SHP77 (cell line): ENCODE data around the gene CMC2.

Experiments used
- DNase-seq, 2 experiments: peaks; one replicate each; lab custom pipeline; 2025; lab: John Stamatoyannopoulos, UW

CMC2 gene

DNA sequence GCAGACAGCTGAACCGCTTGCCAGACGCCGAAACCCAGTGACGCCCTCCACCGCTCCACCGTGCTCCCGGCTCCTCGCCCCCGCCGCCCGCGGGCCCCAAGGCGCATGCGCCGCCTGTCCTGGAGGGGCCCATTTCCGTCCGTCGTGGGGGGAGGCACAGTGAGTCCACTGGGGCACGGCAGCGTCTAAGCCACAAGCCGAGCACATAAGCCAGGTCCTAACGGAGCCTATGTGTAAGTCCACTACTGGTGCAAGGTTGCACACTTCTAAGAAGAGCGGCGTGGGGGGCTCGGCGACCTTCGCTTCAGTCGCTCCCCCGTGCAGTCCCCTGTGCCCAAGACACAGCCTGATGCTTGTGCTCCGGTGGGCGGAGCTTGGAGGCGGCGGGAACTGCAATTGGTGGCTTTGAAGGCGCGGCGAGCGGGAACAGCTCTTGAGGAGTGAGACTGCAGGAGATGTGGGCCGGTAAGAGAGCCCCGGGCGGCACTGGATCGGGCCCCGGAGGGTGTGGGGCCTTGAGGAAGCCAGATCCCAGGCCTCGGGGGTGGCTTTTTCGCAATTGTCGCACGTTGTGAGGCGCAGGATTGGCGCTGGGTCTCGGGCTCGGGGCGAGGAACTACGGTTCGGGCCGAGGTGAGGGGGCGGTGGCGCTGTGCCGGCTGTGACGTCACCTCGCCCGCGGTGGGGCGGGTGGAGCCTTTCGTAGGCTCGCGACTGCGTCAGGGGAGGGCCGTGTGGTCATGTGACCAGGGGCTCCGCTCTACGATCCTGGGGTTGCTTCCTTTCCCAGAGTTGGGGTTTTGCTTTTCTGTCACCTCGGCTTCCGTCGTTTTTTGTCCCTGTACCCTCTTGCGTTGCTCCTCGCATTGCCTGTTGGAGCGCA is at the start of gene CMC2, which contains the start of gene CENPN:
Gene CMC2 (minus strand): TSS at position 73 of the 883 bp plus-strand sequence. CDS start 9,491 bp downstream, outside the sequence.
Gene CENPN (plus strand): TSS at position 402 of the 883 bp plus-strand sequence. CDS start 4,726 bp downstream, outside the sequence.
- peak; percentile 98 to 99 for DNase-seq

DNA sequence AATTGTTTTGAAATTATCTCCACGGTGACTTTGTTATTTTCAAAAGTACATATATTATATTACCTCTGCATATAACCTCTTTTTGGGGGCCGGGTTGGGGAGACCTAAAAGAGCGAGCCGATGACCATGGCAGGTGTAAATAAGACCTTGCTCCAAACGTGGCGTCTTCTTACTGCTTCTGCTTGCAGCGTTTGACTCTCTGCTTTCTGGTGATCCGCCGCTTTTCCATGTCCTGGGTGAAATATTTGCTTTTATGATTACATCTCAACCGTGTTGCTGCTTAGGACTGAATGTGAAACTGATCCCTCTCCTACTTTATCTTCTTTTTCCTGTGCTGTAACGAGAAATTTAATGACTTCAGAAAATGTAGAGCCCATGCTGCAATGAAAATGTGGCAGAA is 47.1 kb upstream of the CMC2 start:
- DNase-seq, result no peak

DNA sequence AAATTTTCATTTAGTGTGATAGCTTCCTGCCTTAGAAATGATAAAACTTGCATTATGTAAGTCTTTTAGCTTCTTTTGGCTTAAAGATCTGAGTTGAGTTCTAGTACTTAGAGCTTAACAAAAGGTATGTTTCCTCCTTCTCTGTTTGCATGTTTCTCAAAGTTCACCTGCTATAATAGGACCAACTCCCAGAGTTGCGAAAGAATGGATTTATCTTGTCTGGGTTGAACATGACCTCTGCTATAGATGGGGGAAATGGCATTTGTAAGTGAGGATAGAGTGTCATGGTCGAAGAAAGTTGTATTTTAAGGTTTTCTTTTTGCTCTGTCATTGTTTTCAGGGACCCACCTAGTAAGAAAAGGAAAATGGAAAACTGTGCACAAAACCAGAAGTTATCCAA is 36.1 kb upstream of the CMC2 start:
- no peak for DNase-seq

DNA sequence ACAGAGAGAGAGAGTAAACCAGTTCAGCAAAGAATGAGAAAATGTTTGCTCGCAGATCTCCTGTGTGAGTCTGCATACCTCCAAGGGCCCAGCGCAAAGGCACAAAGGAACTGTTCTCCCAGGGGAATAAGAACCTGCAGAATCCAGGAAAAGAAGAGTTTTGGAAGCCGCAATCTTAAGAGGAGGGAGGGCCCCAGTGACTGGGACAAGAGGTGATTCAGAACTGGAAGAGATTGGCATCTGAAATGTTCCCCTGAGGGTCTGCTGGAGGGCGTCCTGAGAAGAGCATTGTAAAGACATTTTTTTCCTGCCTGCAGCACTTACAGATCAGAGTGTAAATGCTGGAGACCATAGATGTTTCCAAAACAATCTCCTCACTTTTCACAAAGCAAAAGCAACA is 35.0 kb upstream of the CMC2 start:
- DNase-seq, result no peak

DNA sequence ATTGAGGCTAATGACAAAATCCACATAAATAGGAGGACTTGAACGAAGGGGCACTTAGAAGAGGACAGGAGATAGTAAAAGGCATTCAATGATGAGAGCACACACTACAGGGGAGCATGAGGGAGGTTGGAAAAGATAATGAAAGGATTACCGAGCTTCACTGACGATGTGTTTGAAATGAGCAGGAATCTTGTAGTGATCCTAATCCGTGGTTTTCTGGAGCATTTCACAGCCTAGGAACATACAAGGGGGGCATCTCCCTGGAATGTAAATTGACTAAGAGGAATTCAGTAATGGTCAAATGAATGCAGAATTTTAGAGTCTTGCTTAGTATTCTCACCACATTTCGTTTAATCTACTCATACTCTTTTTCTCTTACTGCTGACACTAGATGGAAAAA is 34.2 kb upstream of the CMC2 start:
- no peak for DNase-seq

DNA sequence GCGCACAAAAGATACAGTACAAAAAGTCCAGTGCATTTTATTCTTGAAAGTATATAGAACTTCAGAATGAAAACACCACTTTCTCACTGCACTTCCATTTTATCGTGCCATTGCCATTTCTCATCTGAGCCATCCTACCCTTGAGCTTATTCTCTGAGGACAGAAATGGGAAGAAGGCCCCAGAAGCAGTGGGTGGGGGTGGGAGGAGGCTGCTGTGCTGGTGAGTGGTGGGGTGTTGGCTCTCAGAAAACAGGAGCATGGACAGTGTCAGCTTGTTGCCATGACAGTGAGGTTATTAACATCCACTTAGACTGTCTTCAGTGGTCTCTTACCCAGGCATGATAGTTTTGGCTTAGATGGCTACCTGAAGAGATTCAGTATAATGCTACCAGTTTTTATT is 33.4 kb upstream of the CMC2 start:
- no peak for DNase-seq

DNA sequence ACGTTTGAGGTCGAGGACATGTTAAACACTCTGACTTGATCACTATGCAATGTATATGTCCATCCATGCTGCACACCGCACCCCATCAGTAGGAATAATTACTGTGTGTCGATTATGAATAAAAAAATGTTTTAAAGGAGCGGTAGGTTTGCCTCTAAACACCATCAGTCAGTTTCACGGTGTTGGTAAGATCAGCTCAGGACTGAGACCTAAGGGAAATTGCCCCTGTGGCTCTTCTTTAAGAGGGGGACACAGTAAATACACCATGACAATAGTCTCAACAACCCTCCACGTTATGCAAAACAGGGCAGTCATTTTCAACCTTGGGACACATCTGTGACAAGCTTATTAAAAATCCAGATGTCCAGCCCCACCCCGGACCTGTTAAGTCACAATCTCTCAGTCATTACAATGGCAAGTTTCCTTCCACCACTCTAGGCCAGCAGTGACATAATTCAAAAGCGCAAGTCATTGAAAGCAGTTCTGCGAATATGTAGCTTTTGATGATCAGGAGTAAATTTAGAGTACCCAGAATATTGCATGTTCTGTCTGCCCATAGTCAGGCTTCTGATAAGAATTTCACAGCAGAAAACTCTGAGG is 30.2 kb upstream of the CMC2 start:
- DNase-seq, result no peak

DNA sequence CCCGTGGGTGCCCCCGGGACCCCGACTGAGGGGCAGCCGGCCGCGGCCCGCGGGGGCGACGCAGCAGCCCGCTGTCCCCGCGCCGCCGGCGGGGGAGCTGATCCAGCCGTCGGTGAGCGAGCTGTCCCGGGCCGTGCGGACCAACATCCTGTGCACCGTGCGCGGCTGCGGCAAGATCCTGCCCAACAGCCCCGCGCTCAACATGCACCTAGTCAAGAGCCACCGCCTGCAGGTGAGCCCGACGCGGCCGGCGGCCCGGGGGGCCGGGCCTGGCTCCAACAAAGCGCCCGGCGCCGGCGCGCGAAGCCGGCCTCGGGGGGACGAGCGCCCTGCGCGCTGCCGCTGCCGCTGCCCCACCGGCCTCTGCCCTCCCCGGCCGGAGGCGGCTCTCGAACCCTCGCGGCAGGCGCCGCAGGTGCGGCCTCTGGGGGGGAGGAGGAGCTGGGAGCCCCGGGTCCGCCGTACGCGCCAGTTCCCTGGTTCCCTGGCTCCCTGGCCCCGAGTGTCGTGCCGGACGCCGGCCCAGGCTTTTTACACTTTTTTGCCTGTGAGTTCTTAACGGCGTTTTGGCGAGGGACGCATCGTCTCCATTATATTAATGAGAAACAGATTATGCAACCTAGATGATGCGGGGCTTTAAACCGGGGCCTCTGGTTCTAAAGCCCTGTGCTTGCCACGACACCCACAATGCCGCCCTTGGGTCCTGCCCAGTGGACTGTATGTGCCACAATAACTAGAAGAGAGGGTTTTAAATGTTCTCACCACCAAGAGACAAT is 29.5 kb upstream of the CMC2 start:
- DNase-seq, result peak in 1 of 2 experiments; percentile 34

DNA sequence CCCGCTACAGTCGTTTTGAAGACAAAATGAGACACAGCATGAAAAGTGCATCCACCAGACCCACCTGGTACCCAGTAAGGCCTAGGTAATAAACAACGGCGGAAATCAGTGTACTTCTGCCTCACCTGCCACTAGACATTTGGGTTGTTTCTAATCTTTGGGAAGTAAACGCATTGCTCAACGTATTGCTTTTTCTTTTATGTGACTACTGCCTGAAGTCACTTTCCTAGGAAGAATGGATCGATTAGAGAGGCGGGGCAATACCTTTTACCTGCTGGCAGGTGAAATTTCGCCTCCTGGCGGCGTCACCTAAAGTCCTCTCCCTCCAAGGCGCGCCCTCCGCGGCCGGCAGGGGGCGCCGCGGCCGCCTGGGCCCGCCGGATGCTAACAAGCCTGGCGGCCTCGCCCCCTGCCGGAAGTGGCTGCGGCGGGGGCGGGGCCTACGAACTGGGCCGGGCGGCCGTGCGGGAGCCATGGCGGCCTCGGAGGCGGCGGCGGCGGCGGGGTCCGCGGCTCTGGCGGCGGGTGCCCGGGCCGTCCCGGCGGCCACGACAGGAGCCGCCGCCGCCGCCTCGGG is 28.8 kb upstream of the CMC2 start, which contains the start of gene ATMIN:
Gene ATMIN (plus strand): TSS at position 445 of the 577 bp plus-strand sequence. CDS start 29 bp downstream, at position 474.
- DNase-seq, result peak; percentile 75 to 81

DNA sequence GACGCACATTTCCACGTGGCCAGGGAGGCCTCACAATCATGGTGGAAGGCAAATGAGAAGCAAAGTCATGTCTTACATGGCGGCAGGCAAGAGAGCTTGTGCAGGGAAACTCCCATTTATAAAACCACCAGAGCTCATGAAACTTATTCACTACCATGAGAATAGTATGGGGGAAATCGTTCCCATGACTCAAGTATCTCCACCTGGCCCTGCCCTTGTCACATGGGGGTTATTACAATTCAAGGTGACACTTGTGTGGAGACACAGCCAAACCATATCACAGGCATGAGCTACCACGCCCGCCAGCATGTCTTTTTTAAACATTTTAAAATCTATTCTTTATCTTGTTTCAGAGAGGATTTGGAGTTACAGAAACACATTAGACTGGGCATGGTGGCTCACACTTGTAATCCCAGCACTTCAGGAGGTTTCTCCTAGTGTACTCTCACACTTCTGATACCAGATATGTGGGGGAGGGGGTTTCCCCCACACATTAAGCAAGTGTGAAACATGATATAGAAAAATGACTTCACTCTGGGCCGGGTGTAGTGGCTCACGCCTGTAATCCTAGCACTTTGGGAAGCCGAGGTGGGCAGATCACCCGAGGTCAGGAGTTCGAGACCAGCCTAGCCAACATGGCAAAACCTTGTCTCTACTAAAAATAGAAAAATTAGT is 23.4 kb upstream of the CMC2 start:
- DNase-seq, result no peak

DNA sequence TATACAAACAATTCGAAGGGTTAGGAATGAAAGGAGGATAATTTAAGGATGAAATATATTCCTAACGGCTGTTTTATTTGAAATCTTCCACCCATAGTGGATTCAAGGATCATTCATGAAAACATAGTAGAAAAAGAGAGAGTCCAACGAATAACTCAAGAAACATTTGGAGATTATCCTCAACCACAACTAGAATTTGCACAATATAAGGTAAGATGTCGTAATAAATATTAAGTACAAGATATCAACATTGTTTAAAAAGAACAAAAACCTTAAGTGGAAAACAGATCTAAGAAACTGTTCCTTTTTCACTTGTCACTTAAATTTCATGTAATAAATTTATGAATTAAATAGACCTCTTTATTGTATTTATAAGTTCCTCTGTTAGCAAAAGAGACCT is 19.7 kb upstream of the CMC2 start:
- DNase-seq, result no peak

DNA sequence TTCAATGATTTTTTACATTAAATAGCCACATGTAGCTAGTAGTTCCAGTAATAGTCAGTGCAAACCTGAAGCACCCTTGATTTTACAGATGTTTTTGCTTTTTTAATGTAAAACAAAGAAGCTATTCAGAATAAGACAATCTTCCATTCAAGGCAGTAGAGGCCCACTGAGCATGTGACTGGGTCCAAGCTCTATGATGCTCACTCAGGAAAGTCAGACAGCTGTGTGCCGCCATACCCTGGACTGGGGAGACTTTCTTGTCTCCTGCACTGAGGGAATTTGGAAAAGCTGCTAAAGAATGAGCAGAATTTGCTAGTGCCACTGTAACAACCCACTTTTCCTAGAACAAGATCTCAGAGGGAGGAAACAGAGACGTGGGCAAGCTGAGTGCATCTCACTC is 11.8 kb upstream of the CMC2 start:
- no peak for DNase-seq

DNA sequence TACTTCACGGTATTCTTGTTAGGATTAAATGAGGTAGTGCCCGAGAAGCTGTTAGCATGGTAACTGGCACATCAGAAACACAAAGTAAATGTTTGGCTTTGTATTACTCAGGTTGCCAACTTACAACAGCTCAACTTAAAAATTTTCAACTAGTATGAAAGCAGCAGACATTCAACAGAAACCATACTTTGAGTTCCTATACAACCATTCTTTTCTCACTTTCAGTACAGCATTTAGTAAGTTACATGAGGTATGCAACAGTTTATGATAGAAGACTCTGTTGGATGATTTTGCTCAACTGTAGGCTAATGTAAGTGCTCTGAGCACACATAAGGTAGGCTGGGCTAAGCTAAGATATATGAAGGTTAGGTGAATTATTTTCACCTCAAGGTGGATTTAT is 8.0 kb upstream of the CMC2 start:
- no peak for DNase-seq

DNA sequence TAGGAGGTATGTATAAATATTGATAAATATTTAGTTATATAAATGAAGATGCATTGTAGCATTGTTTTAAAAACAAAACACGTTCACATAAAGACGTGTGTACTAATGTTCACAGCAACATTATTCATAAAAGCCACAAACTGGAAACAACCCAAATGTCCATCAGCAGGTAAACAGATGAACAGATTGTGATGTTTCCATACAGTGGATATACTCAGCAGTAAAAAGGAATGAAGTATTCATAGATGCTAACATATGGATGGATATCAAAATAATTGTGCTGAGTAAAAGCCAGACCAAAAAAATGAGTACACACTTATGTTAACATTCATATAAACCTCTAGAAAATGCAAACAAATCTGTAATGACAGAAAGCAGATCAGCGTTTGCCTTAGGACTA is 6.3 kb upstream of the CMC2 start:
- DNase-seq, result no peak

DNA sequence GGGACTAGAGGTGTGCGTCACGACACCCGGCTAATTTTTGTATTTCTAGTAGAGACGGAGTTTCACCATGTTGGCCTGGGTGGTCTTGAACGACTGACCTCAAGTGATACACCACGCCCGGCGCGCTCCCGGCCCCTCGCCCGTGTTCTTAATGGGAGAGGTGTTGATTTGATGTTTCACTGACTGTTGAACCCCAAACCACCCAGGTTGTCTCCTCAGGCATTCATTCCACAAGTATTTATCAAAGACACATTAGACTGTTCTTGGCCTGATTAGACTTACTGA is 1.8 kb upstream of the CMC2 start:
- no peak for DNase-seq

DNA sequence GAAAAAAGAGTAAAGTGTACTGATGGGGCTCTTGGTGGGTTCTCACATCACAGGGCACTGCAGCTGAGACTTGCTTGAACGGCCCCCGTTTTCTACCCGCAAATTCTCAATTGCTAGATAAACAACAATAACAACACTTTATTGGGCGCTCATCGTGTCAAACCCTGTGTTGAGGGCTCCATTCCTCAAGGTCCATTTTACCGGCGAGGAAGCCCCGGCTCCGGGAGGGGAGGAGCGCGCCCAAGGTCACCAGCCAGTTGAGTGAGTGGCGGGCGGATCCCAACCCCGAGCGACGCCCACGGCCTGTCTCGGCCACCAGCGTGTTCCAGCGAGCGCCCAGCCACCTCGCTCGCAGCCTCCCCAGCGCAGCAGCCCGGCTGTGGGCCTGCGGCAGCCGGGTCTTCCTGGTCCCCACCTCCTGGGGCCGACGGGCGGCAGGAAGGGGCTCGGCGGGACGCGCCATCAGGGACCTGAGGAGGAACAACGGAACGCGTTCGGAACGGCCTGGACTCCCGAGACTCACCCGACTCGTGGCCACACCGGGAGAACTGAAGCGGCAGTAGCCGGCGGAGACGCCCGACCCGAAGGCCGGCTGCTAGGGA is 373 bp downstream of the CMC2 start:
- peak in 1 of 2 experiments; percentile 53 for DNase-seq

DNA sequence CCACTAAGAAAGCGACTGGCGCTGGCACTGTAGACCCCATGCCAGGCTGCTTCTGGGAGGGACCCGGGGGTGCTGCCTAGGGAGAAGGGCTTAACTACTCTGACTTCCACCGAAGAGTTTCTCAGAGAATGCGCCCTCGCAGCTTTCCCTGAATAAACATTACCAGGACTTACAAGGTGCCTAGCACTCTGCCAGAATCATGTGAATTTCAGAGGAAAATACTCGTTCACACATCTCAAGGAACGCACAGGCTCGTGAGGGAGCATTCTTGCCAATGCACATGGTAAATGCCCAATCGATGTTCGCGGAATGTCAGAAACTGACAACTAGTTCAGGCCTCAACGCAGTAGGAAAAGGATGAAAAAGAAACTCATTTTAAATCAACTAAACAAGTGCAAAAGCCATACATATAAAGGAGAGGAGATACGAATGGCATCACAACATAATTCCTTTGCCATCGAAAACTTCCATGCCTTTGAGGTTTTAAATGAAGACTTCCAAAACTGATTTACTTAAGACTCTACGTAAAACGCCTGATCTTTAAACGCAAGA is 999 bp downstream of the CMC2 start:
- no peak for DNase-seq

DNA sequence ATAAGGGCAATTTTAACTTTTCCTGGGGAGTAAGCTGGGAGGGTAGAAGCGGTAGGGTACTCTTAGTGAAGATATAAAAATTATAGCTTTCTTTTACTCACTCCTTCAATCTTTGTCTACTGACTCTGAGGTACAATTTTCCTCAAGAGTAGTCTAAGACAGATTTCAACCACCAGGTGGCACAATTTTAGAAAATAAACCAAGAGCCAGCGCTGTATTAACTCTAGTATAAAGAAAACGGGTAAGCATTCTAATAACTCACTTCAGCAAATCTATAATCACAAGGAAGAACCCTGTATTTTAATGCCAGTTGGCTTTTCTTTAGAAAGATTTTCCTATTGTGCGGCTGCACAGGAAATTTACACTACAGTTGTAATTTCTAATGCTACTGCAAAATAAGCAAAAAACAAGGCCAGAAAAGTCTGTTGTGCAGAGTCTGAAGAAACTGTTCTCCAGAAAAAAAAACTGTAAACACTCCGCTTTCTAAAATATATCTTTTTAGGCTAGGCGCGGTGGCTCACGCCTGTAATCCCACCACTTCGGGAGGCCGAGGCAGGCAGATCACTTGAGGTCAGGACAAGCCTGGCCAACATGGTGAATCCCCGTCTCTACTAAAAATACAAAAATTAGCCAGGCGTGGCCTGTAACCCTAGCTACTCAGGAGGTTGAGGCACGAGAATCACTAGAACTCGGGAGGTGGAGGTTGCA is 1.9 kb downstream of the CMC2 start:
- DNase-seq, result peak; percentile 39 to 42

DNA sequence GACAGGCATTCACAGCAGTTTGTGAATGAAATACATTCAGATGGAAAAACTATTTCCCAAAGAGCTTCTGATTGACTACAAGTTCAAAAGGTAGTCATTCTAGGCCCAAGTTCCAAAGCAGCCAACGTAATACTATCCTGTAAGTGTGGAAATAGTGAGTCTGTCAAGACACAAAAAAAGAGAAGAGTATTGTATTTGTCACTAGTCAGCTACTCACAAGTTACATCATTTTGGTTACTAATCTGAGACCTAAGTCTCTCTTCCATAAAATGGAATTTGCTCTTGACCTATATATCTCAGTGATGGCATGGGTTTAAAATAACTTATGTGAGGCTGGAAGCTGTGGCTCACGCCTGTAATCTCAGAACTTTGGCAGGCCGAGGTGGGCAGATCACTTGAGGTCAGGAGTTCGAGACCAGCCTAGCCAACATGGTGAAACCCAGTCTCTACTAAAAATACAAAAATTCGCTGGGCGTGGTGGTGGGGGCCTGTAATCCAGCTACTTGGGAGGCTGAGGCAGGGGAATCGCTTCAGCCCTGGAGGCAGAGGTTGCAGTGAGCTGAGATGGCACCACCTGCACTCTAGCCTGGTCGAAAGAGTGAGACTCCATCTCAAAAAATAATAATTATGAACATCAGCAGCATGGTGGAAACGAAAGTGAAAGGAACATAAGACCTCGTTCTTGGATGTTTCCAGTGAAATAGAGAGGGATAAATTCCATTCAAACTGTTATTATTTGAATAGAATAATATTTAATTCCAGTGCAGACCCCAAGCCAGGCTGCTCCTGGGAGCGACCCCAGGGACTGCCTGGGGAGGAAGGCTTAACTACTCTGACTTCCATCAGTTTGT is 2.9 kb downstream of the CMC2 start:
- no peak for DNase-seq
